IPS-15b (cell line): ENCODE results near the gene HNRNPF.

Experiments used
- H3K27me3 ChIP-seq: one replicate; pipeline ENCODE4 v1.6.1; 2013; ENCODE audit warnings: low read length; ENCODE audit not compliant: control insufficient read depth, insufficient read depth
- H3K36me3 ChIP-seq: one replicate; pipeline ENCODE4 v1.6.1; 2013; ENCODE audit warnings: low read length; ENCODE audit not compliant: control insufficient read depth, insufficient read depth
- H3K4me1 ChIP-seq: one replicate; pipeline ENCODE4 v1.6.1; 2013; ENCODE audit warnings: mild to moderate bottlenecking, low read length; ENCODE audit not compliant: control insufficient read depth, insufficient read depth
- H3K4me3 ChIP-seq: one replicate; pipeline ENCODE4 v1.5.1; 2013; ENCODE audit warnings: low read depth, low read length
- H3K9ac ChIP-seq: one replicate; pipeline ENCODE4 v1.6.1; 2013; ENCODE audit warnings: low read depth, mild to moderate bottlenecking, low read length
- H3K9me3 ChIP-seq: one replicate; pipeline ENCODE4 v1.6.1; 2013; ENCODE audit warnings: mild to moderate bottlenecking, low read length; ENCODE audit not compliant: control insufficient read depth, insufficient read depth

HNRNPF gene

DNA sequence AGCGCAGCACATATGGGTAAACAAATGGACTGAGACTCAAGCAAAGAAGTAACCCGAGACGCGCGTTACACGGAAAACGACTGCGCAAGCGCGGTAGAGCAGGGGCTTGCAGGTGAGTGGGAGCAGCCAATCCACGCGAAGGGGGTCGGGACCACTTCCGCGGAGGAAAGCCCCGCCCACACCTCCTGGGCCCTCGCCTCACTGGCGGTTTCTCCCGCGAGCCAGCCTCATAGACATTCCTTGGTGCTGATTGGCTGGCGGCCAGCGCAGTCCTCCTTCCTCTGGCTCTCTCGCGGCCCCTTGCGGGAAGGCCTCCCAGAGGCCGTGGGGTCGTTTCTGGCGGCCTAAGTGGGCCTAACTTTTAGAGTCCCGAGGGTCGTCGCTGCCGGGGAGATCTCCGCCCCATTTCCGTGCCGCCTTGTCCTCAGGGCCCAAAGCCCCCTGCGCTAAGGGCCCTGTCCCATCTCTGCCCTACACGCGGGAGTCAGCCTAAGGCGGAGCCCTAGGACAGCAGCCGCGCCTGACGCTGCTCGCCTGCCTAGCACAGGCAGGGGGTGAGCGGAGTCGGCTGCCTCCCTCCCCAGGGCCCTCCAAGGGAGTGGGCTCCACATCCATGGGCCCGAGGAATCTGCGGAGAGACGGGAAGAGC, 46.7 kb downstream of the HNRNPF start:
- H3K9ac ChIP-seq = peak overlapping the region; percentile 73

DNA sequence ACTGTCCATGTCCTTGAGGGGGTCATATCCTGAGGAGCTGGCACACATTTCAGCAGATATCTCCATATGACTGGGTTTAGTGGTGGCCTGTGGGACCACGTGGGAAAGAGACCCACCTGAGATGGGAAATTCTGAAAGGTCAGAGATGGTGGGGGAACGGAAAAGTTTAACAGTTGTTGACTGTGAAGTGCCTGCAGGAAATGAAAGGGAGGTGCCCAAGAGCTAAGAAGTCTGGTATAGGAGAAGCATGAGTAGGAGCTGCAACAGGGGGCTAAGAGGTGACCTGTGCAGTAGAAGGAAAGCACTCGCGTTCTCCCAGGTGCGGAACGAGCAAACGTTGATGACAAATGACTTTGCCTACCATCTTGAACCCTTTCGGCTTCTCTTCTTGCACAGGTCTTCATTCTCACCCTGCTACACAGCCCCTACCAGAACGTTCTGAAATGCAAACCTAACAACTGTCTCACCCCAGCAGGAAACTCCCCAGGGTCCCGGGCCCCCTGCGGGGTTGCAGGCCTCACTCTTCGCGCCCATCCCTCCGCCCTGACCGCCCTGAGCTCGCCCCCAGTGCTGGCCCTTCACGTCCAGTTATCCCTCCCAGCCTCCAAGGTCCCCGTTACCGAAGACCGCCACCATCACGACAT, 47.3 kb downstream of the HNRNPF start:
- Histone ChIP-seq H3K4me3 (peak overlapping the region; percentile 86), H3K36me3 (no peaks in the 10 kb centered on the region), H3K4me1 (peaks cover 4% of the 10 kb centered on the region), H3K9ac (peak overlapping the region; percentile 70), H3K9me3 (no peaks in the 10 kb centered on the region), H3K27me3 (peaks cover 7% of the 10 kb centered on the region)

More for the DNA sequence above, 46.7 kb downstream of the HNRNPF start:
- Histone ChIP-seq H3K27me3 (peaks cover 7% of the 10 kb centered on the region), H3K4me3 (peak overlapping the region; percentile 86), H3K9me3 (no peaks in the 10 kb centered on the region), H3K4me1 (peaks cover 4% of the 10 kb centered on the region), H3K36me3 (no peaks in the 10 kb centered on the region)

- Histone ChIP-seq H3K4me1 (peaks cover 9% of the 10 kb centered on the region), H3K4me3 (no peak overlapping the region), H3K36me3 (no peaks in the 10 kb centered on the region), H3K9me3 (no peaks in the 10 kb centered on the region), H3K27me3 (peaks cover 2% of the 10 kb centered on the region), H3K9ac (no peak overlapping the region)
Measured at GRCh38 chr10:43360086-43360485, 48.9 kb downstream of the HNRNPF start.

DNA sequence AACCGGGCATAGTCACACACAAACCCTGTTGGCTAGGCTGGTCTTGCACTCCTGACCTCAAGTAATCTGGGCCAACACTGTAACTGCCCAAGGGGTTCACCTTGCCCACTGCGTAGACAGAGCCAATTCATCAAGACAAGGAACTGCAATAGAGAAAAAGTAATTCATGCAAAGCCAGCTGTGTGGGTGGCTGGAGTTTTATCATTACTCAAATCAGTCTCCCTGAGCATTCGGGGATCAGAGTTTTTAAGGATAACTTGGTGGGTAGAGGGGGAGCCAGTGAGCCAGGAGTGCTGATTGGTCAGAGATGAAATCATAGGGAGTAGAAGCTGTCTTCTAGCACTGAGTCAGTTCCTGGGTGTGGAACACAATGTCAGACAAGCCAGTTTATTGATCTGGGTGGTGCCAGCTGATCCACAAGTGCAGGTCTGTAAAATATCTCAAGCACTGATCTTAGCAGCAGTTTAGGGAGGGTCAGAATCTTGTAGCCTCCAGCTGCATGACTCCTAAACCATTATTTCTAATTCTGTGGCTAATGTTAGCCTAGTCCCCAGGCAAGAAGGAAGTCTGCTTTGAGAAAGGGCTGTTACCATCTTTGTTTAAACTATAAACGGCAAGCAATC, 53.1 kb downstream of the HNRNPF start:
- Histone ChIP-seq H3K36me3 (no peaks in the 10 kb centered on the region), H3K4me3 (no peak overlapping the region), H3K4me1 (peaks cover 19% of the 10 kb centered on the region), H3K27me3 (no peaks in the 10 kb centered on the region), H3K9me3 (no peaks in the 10 kb centered on the region), H3K9ac (no peak overlapping the region)

- H3K9ac ChIP-seq = no peak overlapping the region
- peaks cover 19% of the 10 kb centered on the region for H3K4me1 ChIP-seq
- H3K4me3 ChIP-seq = no peak overlapping the region
- no peaks in the 10 kb centered on the region for H3K9me3 ChIP-seq
- no peaks in the 10 kb centered on the region for H3K36me3 ChIP-seq
- no peaks in the 10 kb centered on the region for H3K27me3 ChIP-seq
Measured at GRCh38 chr10:43354879-43355380, 54.1 kb downstream of the HNRNPF start.

GRCh38 chr10:43354330-43354635, 54.7 kb downstream of the HNRNPF start:
- H3K27me3 ChIP-seq = no peaks in the 10 kb centered on the region
- H3K4me1 ChIP-seq = peaks cover 19% of the 10 kb centered on the region
- no peak overlapping the region for H3K4me3 ChIP-seq
- no peaks in the 10 kb centered on the region for H3K36me3 ChIP-seq
- no peaks in the 10 kb centered on the region for H3K9me3 ChIP-seq
- no peak overlapping the region for H3K9ac ChIP-seq

- Histone ChIP-seq H3K27me3 (no peaks in the 10 kb centered on the region), H3K9ac (peak overlapping the region; percentile 47), H3K4me1 (peaks cover 19% of the 10 kb centered on the region), H3K4me3 (no peak overlapping the region), H3K9me3 (no peaks in the 10 kb centered on the region), H3K36me3 (no peaks in the 10 kb centered on the region)
Measured at GRCh38 chr10:43353495-43354329, 55.3 kb downstream of the HNRNPF start.

- Histone ChIP-seq H3K36me3 (no peaks in the 10 kb centered on the region), H3K9ac (no peak overlapping the region), H3K4me3 (no peak overlapping the region), H3K4me1 (peaks cover 19% of the 10 kb centered on the region), H3K27me3 (no peaks in the 10 kb centered on the region), H3K9me3 (no peaks in the 10 kb centered on the region)
Measured at GRCh38 chr10:43352951-43353350, 56.0 kb downstream of the HNRNPF start.

DNA sequence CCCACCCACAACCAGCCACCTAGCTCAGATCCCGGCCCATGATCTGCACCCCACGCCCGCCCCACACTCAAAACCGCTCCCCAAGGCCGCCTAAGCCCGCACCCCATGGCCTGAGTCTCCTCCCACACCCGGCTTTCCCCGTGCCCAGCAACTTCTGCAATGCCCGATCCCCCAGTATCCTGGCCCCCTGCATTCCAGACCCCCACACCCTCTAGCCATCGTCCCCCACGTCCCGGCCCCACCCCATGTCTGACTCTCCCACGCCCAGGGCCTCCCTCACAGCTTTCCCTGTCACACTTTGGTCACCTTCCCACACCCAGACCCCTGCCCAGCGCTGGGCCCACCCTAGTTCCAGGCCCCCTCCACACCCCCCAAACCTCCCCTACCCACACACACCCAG, 57.7 kb downstream of the HNRNPF start:
- no peaks in the 10 kb centered on the region for H3K27me3 ChIP-seq
- H3K4me3 ChIP-seq = no peak overlapping the region
- H3K36me3 ChIP-seq = no peaks in the 10 kb centered on the region
- H3K9me3 ChIP-seq = no peaks in the 10 kb centered on the region
- no peak overlapping the region for H3K9ac ChIP-seq
- H3K4me1 ChIP-seq = peaks cover 19% of the 10 kb centered on the region

DNA sequence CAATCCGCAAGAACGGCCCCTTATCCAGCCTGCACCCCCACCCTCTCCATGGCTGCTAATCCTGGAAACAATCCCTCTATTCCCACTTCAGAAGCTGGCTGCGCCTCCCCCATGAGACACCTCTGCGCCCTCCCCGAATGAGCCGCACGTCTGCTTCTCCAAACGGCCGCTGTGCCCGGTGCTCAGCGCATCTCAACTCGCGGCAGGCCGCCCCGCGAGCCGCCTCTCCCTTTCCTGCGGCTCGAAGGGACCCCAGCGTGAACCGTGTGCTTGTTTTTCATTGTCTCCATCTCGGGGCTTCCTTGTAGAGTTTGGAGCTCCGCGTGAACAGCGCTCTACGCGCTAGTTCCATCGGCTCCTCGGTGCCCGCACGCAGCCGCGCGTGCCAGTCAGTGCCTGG, 58.3 kb downstream of the HNRNPF start:
- Histone ChIP-seq H3K36me3 (no peaks in the 10 kb centered on the region), H3K9ac (no peak overlapping the region), H3K4me3 (no peak overlapping the region), H3K9me3 (no peaks in the 10 kb centered on the region), H3K4me1 (peaks cover 14% of the 10 kb centered on the region), H3K27me3 (no peaks in the 10 kb centered on the region)

DNA sequence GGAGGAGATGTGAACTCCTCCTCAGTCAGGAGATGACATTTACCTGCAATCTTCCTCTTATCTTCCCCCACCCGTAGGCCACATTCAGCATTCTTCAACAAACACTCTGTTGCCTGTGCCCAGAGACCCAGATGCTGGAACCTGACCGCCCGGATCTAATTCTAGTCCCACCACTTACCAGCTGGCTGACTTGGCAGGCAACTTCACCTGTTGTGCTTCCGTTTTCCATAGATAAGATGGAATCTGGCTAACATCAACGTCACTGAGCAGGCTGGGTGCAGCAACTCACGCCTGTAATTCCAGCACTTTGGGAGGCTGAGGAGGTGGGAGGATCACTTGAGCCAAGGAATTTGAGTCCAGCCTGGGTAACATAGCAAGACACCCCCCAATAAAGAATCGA, 58.8 kb downstream of the HNRNPF start:
- H3K4me1 ChIP-seq = peaks cover 14% of the 10 kb centered on the region
- no peaks in the 10 kb centered on the region for H3K36me3 ChIP-seq
- H3K9ac ChIP-seq = no peak overlapping the region
- no peaks in the 10 kb centered on the region for H3K27me3 ChIP-seq
- H3K4me3 ChIP-seq = no peak overlapping the region
- H3K9me3 ChIP-seq = no peaks in the 10 kb centered on the region
